Activated naive CD8-positive, alpha-beta T cell treated with anti-CD3 and anti-CD28 coated beads, Interleukin-2, amount 50 U/mL, for 24 hours (primary cell): ENCODE measurements around the gene NHERF1.

Experiments used
- ATAC-seq: fragments of 150-1000 bp; cut with Tn5 transposase; one replicate; pipeline ENCODE4 v1.10.0; 2021
- DNase-seq: peaks from one replicate; pipeline ENCODE4 v3.0.0; 2021
- H3K27ac Mint-ChIP-seq: one replicate; pipeline ENCODE4 v1.8.0; 2021; ENCODE audit warnings: mild to moderate bottlenecking, mixed read lengths
- H3K27me3 Mint-ChIP-seq: one replicate; pipeline ENCODE4 v1.8.0; 2021; ENCODE audit warnings: mixed read lengths
- H3K36me3 Mint-ChIP-seq: one replicate; pipeline ENCODE4 v1.8.0; 2021; ENCODE audit warnings: low read depth, mixed read lengths
- H3K4me1 Mint-ChIP-seq: one replicate; pipeline ENCODE4 v1.8.0; 2021; ENCODE audit warnings: mixed read lengths
- H3K4me3 Mint-ChIP-seq: one replicate; pipeline ENCODE4 v1.8.0; 2021; ENCODE audit warnings: mild to moderate bottlenecking, moderate library complexity, mixed read lengths
- H3K9me3 Mint-ChIP-seq: one replicate; pipeline ENCODE4 v1.8.0; 2021; ENCODE audit warnings: mixed read lengths

NHERF1 gene

GRCh38 chr17:74805591-74805991, 57.2 kb downstream of the NHERF1 start:
- Mint-ChIP-seq H3K36me3 (peaks cover 9% of the 10 kb centered on the region), H3K27ac (no peak overlapping the region), H3K27me3 (no peaks in the 10 kb centered on the region), H3K4me3 (no peak overlapping the region), H3K9me3 (no peaks in the 10 kb centered on the region), H3K4me1 (no peaks in the 10 kb centered on the region)
- ATAC-seq (no peak), DNase-seq (no peak)

GRCh38 chr17:74806334-74806733, 57.9 kb downstream of the NHERF1 start:
- no peaks in the 10 kb centered on the region for H3K9me3 Mint-ChIP-seq
- no peak overlapping the region for H3K4me3 Mint-ChIP-seq
- no peaks in the 10 kb centered on the region for H3K4me1 Mint-ChIP-seq
- no peak overlapping the region for H3K27ac Mint-ChIP-seq
- ATAC-seq (no peak), DNase-seq (no peak)
- no peaks in the 10 kb centered on the region for H3K27me3 Mint-ChIP-seq
- H3K36me3 Mint-ChIP-seq = peaks cover 8% of the 10 kb centered on the region

- Mint-ChIP-seq H3K36me3 (peaks cover 8% of the 10 kb centered on the region), H3K4me3 (no peak overlapping the region), H3K27ac (no peak overlapping the region), H3K27me3 (no peaks in the 10 kb centered on the region), H3K4me1 (no peaks in the 10 kb centered on the region), H3K9me3 (no peaks in the 10 kb centered on the region)
- no peak for ATAC-seq
- no peak for DNase-seq
Observed at GRCh38 chr17:74807441-74807840, 59.0 kb downstream of the NHERF1 start.

GRCh38 chr17:74807925-74808324, 59.5 kb downstream of the NHERF1 start:
- no peaks in the 10 kb centered on the region for H3K9me3 Mint-ChIP-seq
- no peaks in the 10 kb centered on the region for H3K27me3 Mint-ChIP-seq
- DNase-seq (no peak), ATAC-seq (no peak)
- no peak overlapping the region for H3K27ac Mint-ChIP-seq
- H3K4me1 Mint-ChIP-seq = no peaks in the 10 kb centered on the region
- H3K4me3 Mint-ChIP-seq = no peak overlapping the region
- H3K36me3 Mint-ChIP-seq = peaks cover 5% of the 10 kb centered on the region

- H3K9me3 Mint-ChIP-seq = no peaks in the 10 kb centered on the region
- DNase-seq (no peak), ATAC-seq (no peak)
- H3K4me3 Mint-ChIP-seq = no peak overlapping the region
- H3K36me3 Mint-ChIP-seq = peaks cover 3% of the 10 kb centered on the region
- H3K4me1 Mint-ChIP-seq = no peaks in the 10 kb centered on the region
- H3K27ac Mint-ChIP-seq = no peak overlapping the region
- no peaks in the 10 kb centered on the region for H3K27me3 Mint-ChIP-seq
Observed at GRCh38 chr17:74808714-74809430, 60.4 kb downstream of the NHERF1 start.

- no peaks in the 10 kb centered on the region for H3K27me3 Mint-ChIP-seq
- H3K9me3 Mint-ChIP-seq = no peaks in the 10 kb centered on the region
- no peak for ATAC-seq
- peaks cover 7% of the 10 kb centered on the region for H3K36me3 Mint-ChIP-seq
- H3K4me1 Mint-ChIP-seq = no peaks in the 10 kb centered on the region
- no peak overlapping the region for H3K27ac Mint-ChIP-seq
- no peak overlapping the region for H3K4me3 Mint-ChIP-seq
- no peak for DNase-seq
Observed at GRCh38 chr17:74810699-74811485, 62.5 kb downstream of the NHERF1 start.

GRCh38 chr17:74812109-74813009, 63.9 kb downstream of the NHERF1 start:
- Mint-ChIP-seq H3K27me3 (no peaks in the 10 kb centered on the region), H3K4me3 (no peak overlapping the region), H3K27ac (no peak overlapping the region), H3K9me3 (no peaks in the 10 kb centered on the region), H3K4me1 (no peaks in the 10 kb centered on the region), H3K36me3 (peaks cover 9% of the 10 kb centered on the region)
- no peak for DNase-seq
- ATAC-seq = no peak

- no peaks in the 10 kb centered on the region for H3K27me3 Mint-ChIP-seq
- ATAC-seq (no peak), DNase-seq (no peak)
- peaks cover 9% of the 10 kb centered on the region for H3K36me3 Mint-ChIP-seq
- no peaks in the 10 kb centered on the region for H3K4me1 Mint-ChIP-seq
- H3K4me3 Mint-ChIP-seq = no peak overlapping the region
- no peaks in the 10 kb centered on the region for H3K9me3 Mint-ChIP-seq
- H3K27ac Mint-ChIP-seq = no peak overlapping the region
Observed at GRCh38 chr17:74814453-74814852, 66.0 kb downstream of the NHERF1 start.

- no peak for ATAC-seq
- Mint-ChIP-seq H3K27me3 (no peaks in the 10 kb centered on the region), H3K4me1 (no peaks in the 10 kb centered on the region), H3K27ac (no peak overlapping the region), H3K36me3 (peaks cover 7% of the 10 kb centered on the region), H3K9me3 (no peaks in the 10 kb centered on the region), H3K4me3 (no peak overlapping the region)
- no peak for DNase-seq
Observed at GRCh38 chr17:74815067-74815466, 66.6 kb downstream of the NHERF1 start.

GRCh38 chr17:74815550-74816370, 67.3 kb downstream of the NHERF1 start:
- Mint-ChIP-seq H3K27ac (no peak overlapping the region), H3K4me3 (no peak overlapping the region), H3K4me1 (no peaks in the 10 kb centered on the region), H3K36me3 (peaks cover 8% of the 10 kb centered on the region), H3K9me3 (no peaks in the 10 kb centered on the region), H3K27me3 (no peaks in the 10 kb centered on the region)
- ATAC-seq = no peak
- DNase-seq = no peak

- Mint-ChIP-seq H3K4me1 (no peaks in the 10 kb centered on the region), H3K27ac (no peak overlapping the region), H3K4me3 (no peak overlapping the region)
Observed at GRCh38 chr17:74816905-74817620, 68.6 kb downstream of the NHERF1 start.

GRCh38 chr17:74818291-74818938, 70.0 kb downstream of the NHERF1 start:
- Mint-ChIP-seq H3K36me3 (peaks cover 9% of the 10 kb centered on the region), H3K4me1 (no peaks in the 10 kb centered on the region), H3K4me3 (no peak overlapping the region), H3K9me3 (no peaks in the 10 kb centered on the region), H3K27me3 (no peaks in the 10 kb centered on the region), H3K27ac (no peak overlapping the region)
- ATAC-seq (no peak), DNase-seq (no peak)

More at GRCh38 chr17:74816905-74817620, 68.6 kb downstream of the NHERF1 start:
- peaks cover 9% of the 10 kb centered on the region for H3K36me3 Mint-ChIP-seq
- ATAC-seq = no peak
- no peaks in the 10 kb centered on the region for H3K27me3 Mint-ChIP-seq
- no peak for DNase-seq
- H3K9me3 Mint-ChIP-seq = no peaks in the 10 kb centered on the region
